GM13977 (cell line): ENCODE measurements around the gene GTPBP6.
"Not testable (repeated sequence)": the region's sequence is repeated elsewhere in the genome, so short reads cannot be mapped to it uniquely, and the experiment has no call there.

Experiments
- DNase-seq: peaks from one replicate; pipeline ENCODE4 v3.0.0; 2012; ENCODE audit warnings: low spot score
- CTCF ChIP-seq: IDR thresholded peaks from 2 replicates; pipeline ENCODE4 v1.5.1; 2012; ENCODE audit warnings: mild to moderate bottlenecking, control low read depth; ENCODE audit not compliant: insufficient read depth; ENCODE audit errors: extremely low read depth, missing control alignments
- in situ Hi-C: fragments of 300-500 bp; cut with MboI; formaldehyde crosslinking; loops from one replicate; pipeline ENCODE4 v1.12.0; 2022; ENCODE audit warnings: low sequenced_read_pairs, low pct_unique_long_range_greater_than_20kb, mixed read lengths, inconsistent platforms; ENCODE audit not compliant: unreplicated experiment

GTPBP6 gene

GRCh38 chrX:285076-285677 is 33.4 kb downstream of the GTPBP6 start:
- no peak for DNase-seq
- in situ Hi-C loops, result no loop called here
- no peak for TF ChIP-seq CTCF

- no peak for TF ChIP-seq CTCF
- DNase-seq, result peak; percentile 96
- in situ Hi-C loops, result no loop called here
These were observed 35.3 kb downstream of the GTPBP6 start for GRCh38 chrX:283115-283845.

- in situ Hi-C loops, DNase-seq: not testable (repeated sequence)
These were observed 36.5 kb downstream of the GTPBP6 start for GRCh38 chrX:282000-282681.

GRCh38 chrX:281166-281999 is 37.2 kb downstream of the GTPBP6 start, which contains the start of gene PLCXD1:
PLCXD1 (plus strand) TSS chrX:281381; CDS start chrX:284188, 2,807 bp downstream.
- no peak for TF ChIP-seq CTCF
- in situ Hi-C loops, result no loop called here
- DNase-seq, result peak; percentile 85

- DNase-seq, in situ Hi-C loops: not testable (repeated sequence)
These were observed 37.9 kb downstream of the GTPBP6 start for GRCh38 chrX:280722-281121.

GRCh38 chrX:279757-280604 is 38.6 kb downstream of the GTPBP6 start:
- DNase-seq, in situ Hi-C loops: not testable (repeated sequence)

- no peak for TF ChIP-seq CTCF
- in situ Hi-C loops, result no loop called here
- DNase-seq, result peak; percentile 56
These were observed 41.9 kb downstream of the GTPBP6 start for GRCh38 chrX:276581-277201.
